GM23248 (cell line): ENCODE results near the gene NUP93. TPM values are rescaled to one million over a fixed set of nuclear protein-coding genes. Genes with fewer than 3 reads are reported as not detected.

Experiments
- DNase-seq: peaks from one replicate; pipeline ENCODE4 v3.0.0-alpha.2; 2015
- H2AFZ ChIP-seq: fragments of 200-600 bp; sonication (generic); 2 replicates; pipeline ENCODE4 v1.6.1; 2016; ENCODE audit warnings: antibody characterized with exemption
- H3F3A ChIP-seq: fragments of 200-600 bp; sonication (generic); 2 replicates; pipeline ENCODE4 v1.6.1; 2016; ENCODE audit warnings: mild to moderate bottlenecking, antibody characterized with exemption, mixed run types; ENCODE audit not compliant: insufficient read depth
- H3K27ac ChIP-seq: fragments of 200-600 bp; sonication (generic); 2 replicates; pipeline ENCODE4 v1.5.1; 2016; ENCODE audit warnings: mild to moderate bottlenecking
- H3K27me3 ChIP-seq: fragments of 200-600 bp; sonication (generic); replicated peaks from 2 replicates; pipeline ENCODE4 v1.6.1; 2016; ENCODE audit warnings: mild to moderate bottlenecking; ENCODE audit not compliant: insufficient read depth
- H3K36me3 ChIP-seq: fragments of 200-600 bp; sonication (generic); 2 replicates; pipeline ENCODE4 v1.6.1; 2016; ENCODE audit warnings: low read depth, mild to moderate bottlenecking
- H3K4me1 ChIP-seq: fragments of 200-600 bp; sonication (generic); 2 replicates; pipeline ENCODE4 v1.6.1; 2016; ENCODE audit warnings: mild to moderate bottlenecking; ENCODE audit not compliant: insufficient read depth
- H3K4me2 ChIP-seq: fragments of 200-600 bp; sonication (generic); one replicate; pipeline ENCODE4 v1.6.1; 2016; ENCODE audit warnings: mild to moderate bottlenecking; ENCODE audit not compliant: unreplicated experiment
- H3K4me3 ChIP-seq: fragments of 200-600 bp; sonication (generic); 2 replicates; pipeline ENCODE4 v1.5.1; 2016; ENCODE audit warnings: mild to moderate bottlenecking
- H3K79me2 ChIP-seq: fragments of 200-600 bp; sonication (generic); 2 replicates; pipeline ENCODE4 v1.6.1; 2016; ENCODE audit warnings: mild to moderate bottlenecking; ENCODE audit not compliant: insufficient read depth
- H3K9ac ChIP-seq: fragments of 200-600 bp; sonication (generic); 2 replicates; pipeline ENCODE4 v1.6.1; 2016; ENCODE audit warnings: mild to moderate bottlenecking
- H3K9me2 ChIP-seq: fragments of 200-600 bp; sonication (generic); 2 replicates; pipeline ENCODE4 v1.6.1; 2016; ENCODE audit warnings: mixed run types, mild to moderate bottlenecking, moderate library complexity; ENCODE audit not compliant: insufficient read depth
- H3K9me3 ChIP-seq: fragments of 200-600 bp; sonication (generic); one replicate; pipeline ENCODE4 v1.6.1; 2017; ENCODE audit warnings: low read depth
- H4K20me1 ChIP-seq: fragments of 200-600 bp; sonication (generic); 2 replicates; pipeline ENCODE4 v1.6.0; 2016; ENCODE audit not compliant: insufficient read depth
- EZH2 ChIP-seq: fragments of 200-600 bp; sonication (generic); IDR thresholded peaks from 2 replicates; pipeline ENCODE4 v1.6.1; 2018; ENCODE audit warnings: antibody characterized with exemption, mild to moderate bottlenecking; ENCODE audit not compliant: insufficient read depth, poor library complexity, severe bottlenecking
- EZH2phosphoT487 ChIP-seq: fragments of 200-600 bp; sonication (generic); IDR thresholded peaks from 2 replicates; pipeline ENCODE4 v1.6.1; 2018; ENCODE audit warnings: antibody characterized with exemption, moderate library complexity, mild to moderate bottlenecking, low read depth; ENCODE audit not compliant: insufficient read depth
- WGBS, 2 experiments: methylation state at CpG; one replicate each; pipeline ENCODE4 v1.1.6; 2015 to 2017; ENCODE audit warnings: low lambda C conversion rate in 2 of 2, low coverage in 1 of 2; ENCODE audit errors: missing lambda C conversion rate in 2 of 2; 5-methylcytosine and 5-hydroxymethylcytosine counted together
- in situ Hi-C: fragments of 300-500 bp; cut with MboI; formaldehyde crosslinking; loops from 2 replicates; pipeline ENCODE4 v1.15.0; 2020
- polyA plus RNA-seq: library from polyadenylated mRNA; unstranded; fragments of >200 nt; fragmentation: Nextera tagmentation; extraction: Ambion mirVana; gene quantifications from 2 replicates; pipeline ENCODE4 v1.2.1, GENCODE V29; 2016
- total RNA-seq: library from RNA; depleted of rRNA; stranded (reverse); fragments of >200 nt; shearing (Covaris generic); gene quantifications from 2 replicates; pipeline ENCODE4 v1.2.3, GENCODE V29; 2014

NUP93 gene
- total and polyA plus RNA-seq, 2 experiments from 2014 or later: 47.1 to 51.2 TPM

GRCh38 chr16:56683424-56684172, 46.3 kb upstream of the NUP93 start:
- Histone ChIP-seq H3K4me3 (peak overlapping the region; percentile 79), H3K79me2 (no peaks in the 10 kb centered on the region), H3K4me1 (peaks cover 14% of the 10 kb centered on the region; the same call in 1 of the 2 replicates), H3K9ac (peak overlapping the region; percentile 76; the same call in 1 of the 2 replicates), H3K9me3 (no peaks in the 10 kb centered on the region), H3K4me2 (peak overlapping the region; percentile 80), H3K27ac (no peak overlapping the region), H3K9me2 (no peaks in the 10 kb centered on the region), H3F3A (no peaks in the 10 kb centered on the region; the same call in 1 of the 2 replicates), H3K27me3 (no peaks in the 10 kb centered on the region), H2AFZ (no peak overlapping the region), H4K20me1 (no peaks in the 10 kb centered on the region), H3K36me3 (no peaks in the 10 kb centered on the region)
- 58% methylated on average over 5 of the region's 5 CpGs for WGBS, 2 experiments
- in situ Hi-C loops: no loop called here
- no peak for TF ChIP-seq EZH2phosphoT487
- TF ChIP-seq EZH2: no peak
- no peak for DNase-seq

GRCh38 chr16:56684256-56684925, 45.5 kb upstream of the NUP93 start:
- H4K20me1 ChIP-seq: no peaks in the 10 kb centered on the region
- H3F3A ChIP-seq: no peaks in the 10 kb centered on the region; the same call in 1 of the 2 replicates
- H3K27ac ChIP-seq: no peak overlapping the region
- H3K4me3 ChIP-seq: no peak overlapping the region
- no peaks in the 10 kb centered on the region for H3K36me3 ChIP-seq
- no peaks in the 10 kb centered on the region for H3K9me3 ChIP-seq
- no peak overlapping the region for H3K4me2 ChIP-seq
- no peak overlapping the region for H3K9ac ChIP-seq
- H3K4me1 ChIP-seq: peaks cover 15% of the 10 kb centered on the region; the same call in 1 of the 2 replicates
- no peak for DNase-seq
- no peaks in the 10 kb centered on the region for H3K79me2 ChIP-seq
- no peak overlapping the region for H2AFZ ChIP-seq
- WGBS, 2 experiments: 29 to 52% methylated on average over 4 of the region's 4 CpGs
- no peak for TF ChIP-seq EZH2phosphoT487
- no peak for TF ChIP-seq EZH2
- no peaks in the 10 kb centered on the region for H3K9me2 ChIP-seq
- in situ Hi-C loops: no loop called here
- no peaks in the 10 kb centered on the region for H3K27me3 ChIP-seq

- no peak overlapping the region for H2AFZ ChIP-seq
- H3K9me3 ChIP-seq: no peaks in the 10 kb centered on the region
- no peak overlapping the region for H3K4me3 ChIP-seq
- H3K9ac ChIP-seq: no peak overlapping the region
- no peaks in the 10 kb centered on the region for H3K9me2 ChIP-seq
- no peak for DNase-seq
- H3K27ac ChIP-seq: no peak overlapping the region
- no peaks in the 10 kb centered on the region for H3K36me3 ChIP-seq
- no peaks in the 10 kb centered on the region; the same call in 1 of the 2 replicates for H3F3A ChIP-seq
- no peaks in the 10 kb centered on the region for H4K20me1 ChIP-seq
- H3K4me2 ChIP-seq: no peak overlapping the region
- TF ChIP-seq EZH2phosphoT487 (no peak), EZH2 (no peak)
- no peaks in the 10 kb centered on the region for H3K27me3 ChIP-seq
- in situ Hi-C loops: no loop called here
- 58 to 60% methylated on average over 4 of the region's 4 CpGs for WGBS, 2 experiments
- no peaks in the 10 kb centered on the region for H3K79me2 ChIP-seq
- H3K4me1 ChIP-seq: peaks cover 17% of the 10 kb centered on the region; the same call in 1 of the 2 replicates
Observed at GRCh38 chr16:56684926-56685590, 44.9 kb upstream of the NUP93 start.

GRCh38 chr16:56686758-56687157, 43.2 kb upstream of the NUP93 start:
- 93 to 95% methylated on average over 7 of the region's 7 CpGs for WGBS, 2 experiments
- Histone ChIP-seq H3K9ac (no peak overlapping the region), H3K4me1 (peaks cover 15% of the 10 kb centered on the region), H3K79me2 (no peaks in the 10 kb centered on the region), H3K4me3 (no peak overlapping the region), H3K4me2 (no peak overlapping the region), H3F3A (no peaks in the 10 kb centered on the region), H3K9me3 (no peaks in the 10 kb centered on the region), H3K27me3 (no peaks in the 10 kb centered on the region), H3K27ac (no peak overlapping the region), H3K9me2 (no peaks in the 10 kb centered on the region), H3K36me3 (no peaks in the 10 kb centered on the region), H2AFZ (no peak overlapping the region), H4K20me1 (no peaks in the 10 kb centered on the region)
- DNase-seq: no peak
- in situ Hi-C loops: no loop called here
- no peak for TF ChIP-seq EZH2phosphoT487
- TF ChIP-seq EZH2: no peak
